Natural killer cell (primary cell): Measurements from ENCODE around the gene FOXJ3. TPM values are rescaled to one million over a fixed set of nuclear protein-coding genes. Genes with fewer than 3 reads are reported as not detected.

ENCODE experiments used
- ATAC-seq, 3 donors: fragments of 150-1000 bp in 2 of 3; fragments of 200-7000 bp in 1 of 3; cut with Tn5 transposase; 1 replicate in 1 of 3; 2 replicates in 2 of 3; pipeline ENCODE4 v1.10.0; 2021; ENCODE audit warnings: mild to moderate bottlenecking in 2 of 3, moderate library complexity in 2 of 3
- DNase-seq, 2 donors: peaks; one replicate each; pipeline versions ENCODE4 v3.0.0 to v3.0.0-alpha.2; 2013 to 2021; ENCODE audit warnings: mixed read lengths in 1 of 2
- H3K27ac ChIP-seq: one replicate; pipeline ENCODE4 v1.5.1; 2013; ENCODE audit warnings: mild to moderate bottlenecking, low read length
- H3K27me3 ChIP-seq: one replicate; pipeline ENCODE4 v1.6.1; 2013; ENCODE audit warnings: low read length; ENCODE audit not compliant: control insufficient read depth, insufficient read depth
- H3K36me3 ChIP-seq: one replicate; pipeline ENCODE4 v1.6.1; 2013; ENCODE audit warnings: low read length; ENCODE audit not compliant: control insufficient read depth, insufficient read depth
- H3K4me1 ChIP-seq: one replicate; pipeline ENCODE4 v1.6.1; 2013; ENCODE audit warnings: low read length; ENCODE audit not compliant: control insufficient read depth, insufficient read depth
- H3K4me3 ChIP-seq: one replicate; pipeline ENCODE4 v1.5.1; 2013; ENCODE audit warnings: low read length
- H3K9me3 ChIP-seq: one replicate; pipeline ENCODE4 v1.6.1; 2013; ENCODE audit warnings: low read length; ENCODE audit not compliant: control insufficient read depth, insufficient read depth
- H3K27ac Mint-ChIP-seq, 2 donors: one replicate each; pipeline ENCODE4 v1.8.0; 2022; ENCODE audit warnings: mild to moderate bottlenecking in 2 of 2, mixed read lengths in 2 of 2, moderate library complexity in 1 of 2
- H3K27me3 Mint-ChIP-seq, 2 donors: one replicate each; pipeline ENCODE4 v1.8.0; 2022; ENCODE audit warnings: low read depth in 2 of 2, mixed read lengths in 2 of 2
- H3K36me3 Mint-ChIP-seq: one replicate; pipeline ENCODE4 v1.8.0; 2022; ENCODE audit warnings: mixed read lengths
- H3K4me1 Mint-ChIP-seq, 2 donors: one replicate each; pipeline ENCODE4 v1.8.0; 2022; ENCODE audit warnings: mixed read lengths in 2 of 2
- H3K4me3 Mint-ChIP-seq: one replicate; pipeline ENCODE4 v1.8.0; 2022; ENCODE audit warnings: mild to moderate bottlenecking, moderate library complexity, mixed read lengths
- H3K9me3 Mint-ChIP-seq, 2 donors: one replicate each; pipeline ENCODE4 v1.8.0; 2022; ENCODE audit warnings: mixed read lengths in 2 of 2
- WGBS: methylation state at CpG from one replicate; pipeline ENCODE4 v1.1.7; 2013; ENCODE audit warnings: missing lambda C conversion rate; ENCODE audit not compliant: insufficient coverage; 5-methylcytosine and 5-hydroxymethylcytosine counted together
- intact Hi-C: fragments of 100-400 bp; cut with micrococcal nuclease; formaldehyde crosslinking; loops from one replicate; pipeline ENCODE4 v1.14.2; 2022
- total RNA-seq, 4 donors: library from RNA; stranded (reverse); fragments of 120-200 nt in 1 of 4; gene quantifications; one replicate each; pipeline versions ENCODE4 v1.2.3 to v1.2.4, GENCODE V29; 2013 to 2022
- TF ChIP-seq, protein P1 (sequence below): fragments of 200-600 bp; IDR thresholded peaks from one replicate; pipeline ENCODE4 v1.8.0; 2022; ENCODE audit warnings: antibody characterized with exemption

Gene FOXJ3
- total RNA-seq, 3 donors from 2014 or later (not counting 1 experiment from before 2014, with no cell fraction given): 81.9 to 93.8 (median 82.5) TPM

DNA sequence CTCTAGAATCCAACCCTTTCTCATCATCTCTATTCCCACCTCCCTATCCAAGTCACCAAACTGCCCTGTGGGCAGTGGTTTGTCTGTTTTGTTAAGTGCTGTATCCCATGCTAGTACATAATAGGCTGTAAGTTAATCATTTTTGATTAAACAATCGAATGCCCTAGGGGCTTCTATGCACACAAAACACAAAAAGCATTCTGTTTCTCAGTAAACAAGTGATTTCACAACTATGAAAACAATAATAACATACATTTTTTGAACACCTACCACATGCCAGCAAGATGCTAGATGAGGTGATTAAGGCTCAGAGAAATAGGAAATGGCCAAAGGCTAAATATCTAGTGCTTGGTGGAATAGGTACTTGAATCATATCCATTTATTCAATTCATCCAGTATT is 186.9 kb downstream of the FOXJ3 start:
- no peaks in the 10 kb centered on the region for H3K9me3 Mint-ChIP-seq
- H3K4me1 ChIP-seq: peaks cover 9% of the 10 kb centered on the region
- DNase-seq (no peak), ATAC-seq (no peak)
- no peaks in the 10 kb centered on the region for H3K36me3 Mint-ChIP-seq
- no CpG with 5 or more reads among the region's 1 CpG for WGBS
- intact Hi-C loops: no loop called here
- no peak overlapping the region for H3K27ac ChIP-seq
- peaks cover 8 to 17% of the 10 kb centered on the region in 2 donors for H3K27me3 Mint-ChIP-seq
- TF ChIP-seq, protein P1, sequence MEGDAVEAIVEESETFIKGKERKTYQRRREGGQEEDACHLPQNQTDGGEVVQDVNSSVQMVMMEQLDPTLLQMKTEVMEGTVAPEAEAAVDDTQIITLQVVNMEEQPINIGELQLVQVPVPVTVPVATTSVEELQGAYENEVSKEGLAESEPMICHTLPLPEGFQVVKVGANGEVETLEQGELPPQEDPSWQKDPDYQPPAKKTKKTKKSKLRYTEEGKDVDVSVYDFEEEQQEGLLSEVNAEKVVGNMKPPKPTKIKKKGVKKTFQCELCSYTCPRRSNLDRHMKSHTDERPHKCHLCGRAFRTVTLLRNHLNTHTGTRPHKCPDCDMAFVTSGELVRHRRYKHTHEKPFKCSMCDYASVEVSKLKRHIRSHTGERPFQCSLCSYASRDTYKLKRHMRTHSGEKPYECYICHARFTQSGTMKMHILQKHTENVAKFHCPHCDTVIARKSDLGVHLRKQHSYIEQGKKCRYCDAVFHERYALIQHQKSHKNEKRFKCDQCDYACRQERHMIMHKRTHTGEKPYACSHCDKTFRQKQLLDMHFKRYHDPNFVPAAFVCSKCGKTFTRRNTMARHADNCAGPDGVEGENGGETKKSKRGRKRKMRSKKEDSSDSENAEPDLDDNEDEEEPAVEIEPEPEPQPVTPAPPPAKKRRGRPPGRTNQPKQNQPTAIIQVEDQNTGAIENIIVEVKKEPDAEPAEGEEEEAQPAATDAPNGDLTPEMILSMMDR: no peak
- no peak overlapping the region for H3K4me3 Mint-ChIP-seq
- no peaks in the 10 kb centered on the region for H3K36me3 ChIP-seq
- no peaks in the 10 kb centered on the region for H3K9me3 ChIP-seq
- H3K4me3 ChIP-seq: no peak overlapping the region
- peaks cover 0 to 2% of the 10 kb centered on the region in 2 donors for H3K4me1 Mint-ChIP-seq
- no peak overlapping the region for H3K27ac Mint-ChIP-seq
- H3K27me3 ChIP-seq: no peaks in the 10 kb centered on the region

DNA sequence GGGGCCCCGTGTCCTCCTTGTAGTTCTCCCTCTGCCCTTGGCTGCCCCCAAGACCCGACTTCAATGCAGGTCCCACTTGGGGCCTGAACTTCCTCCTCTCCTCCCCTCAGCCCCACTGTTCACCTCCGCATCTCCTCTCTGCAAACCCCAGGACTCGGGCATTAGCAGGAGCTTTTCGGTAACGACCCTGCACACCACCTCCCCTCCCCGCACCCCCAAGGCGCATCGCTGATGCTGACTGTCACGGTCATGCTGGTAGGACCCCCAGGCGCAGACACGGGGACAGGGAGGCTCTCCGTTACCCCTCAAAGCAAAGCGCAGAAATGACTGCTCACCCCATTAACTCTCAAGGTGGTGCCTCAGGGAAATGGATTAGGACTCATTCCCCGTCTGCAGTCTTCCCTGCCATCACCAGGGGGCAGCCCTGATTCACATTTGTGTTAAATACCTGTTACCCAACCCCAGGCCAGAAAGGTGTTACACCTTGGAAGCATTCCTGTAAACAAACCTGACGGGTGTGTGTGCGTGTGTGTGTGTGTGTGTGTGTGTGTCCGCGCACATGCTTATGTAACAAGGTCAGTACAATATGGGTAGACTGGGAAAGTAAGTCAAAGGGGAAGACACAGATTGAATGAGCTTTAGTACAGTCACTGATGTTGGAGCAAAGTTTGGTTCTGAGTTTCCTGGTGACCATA is 188.3 kb downstream of the FOXJ3 start:
- DNase-seq (peak; percentile 39 to 75), ATAC-seq (peak in 2 of 3 donors; percentile 73 to 75)
- H3K36me3 Mint-ChIP-seq: no peaks in the 10 kb centered on the region
- Histone ChIP-seq H3K4me3 (no peak overlapping the region), H3K27me3 (no peaks in the 10 kb centered on the region), H3K9me3 (no peaks in the 10 kb centered on the region), H3K27ac (no peak overlapping the region), H3K4me1 (peaks cover 9% of the 10 kb centered on the region), H3K36me3 (no peaks in the 10 kb centered on the region)
- WGBS: 32% methylated on average over 19 of the region's 19 CpGs
- H3K4me3 Mint-ChIP-seq: no peak overlapping the region
- intact Hi-C loops: no loop called here
- no peak overlapping the region for H3K27ac Mint-ChIP-seq
- no peaks in the 10 kb centered on the region for H3K9me3 Mint-ChIP-seq
- TF ChIP-seq, protein P1: peak; percentile 69
- peaks cover 0 to 5% of the 10 kb centered on the region in 2 donors for H3K4me1 Mint-ChIP-seq
- peaks cover 12 to 22% of the 10 kb centered on the region in 2 donors for H3K27me3 Mint-ChIP-seq

DNA sequence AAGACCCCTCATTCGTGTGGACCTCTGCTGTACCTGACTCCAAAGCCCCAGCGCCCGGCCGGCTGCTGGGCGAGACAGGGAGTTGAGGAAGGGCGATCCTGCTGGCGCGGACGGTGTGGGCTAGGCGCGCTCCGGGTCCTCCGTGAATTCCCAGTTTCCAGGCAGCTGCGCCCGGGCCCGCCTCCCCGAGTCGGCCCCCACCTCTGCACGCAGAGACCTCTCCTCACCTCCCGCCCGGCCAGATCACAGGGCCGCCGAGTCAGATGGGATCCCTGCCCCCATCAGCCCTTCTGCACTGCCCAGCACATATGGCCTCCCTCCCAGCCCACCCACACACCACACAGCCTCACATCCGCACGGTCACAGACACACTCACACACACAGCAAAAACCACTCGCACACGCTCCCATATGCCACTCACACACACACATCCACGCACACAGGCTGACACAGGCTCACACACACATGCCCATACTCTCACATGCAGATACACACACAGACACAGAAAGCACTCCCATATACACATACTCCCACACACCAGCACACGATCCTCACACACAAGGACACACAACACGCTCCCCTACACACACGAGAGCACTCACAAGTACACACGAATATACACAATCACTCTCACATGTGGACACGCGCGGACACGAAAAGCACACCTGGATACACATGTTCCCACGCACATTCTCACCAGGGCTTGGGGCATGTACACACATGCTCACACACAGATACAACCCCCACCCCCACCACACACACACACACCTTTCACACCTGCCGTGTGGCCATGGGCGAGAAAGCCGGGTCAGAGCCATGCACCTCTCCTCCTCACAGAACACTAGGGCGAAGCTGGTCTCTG is 189.0 kb downstream of the FOXJ3 start:
- no peaks in the 10 kb centered on the region for H3K9me3 ChIP-seq
- H3K36me3 ChIP-seq: no peaks in the 10 kb centered on the region
- Mint-ChIP-seq H3K27ac (no peak overlapping the region), H3K4me3 (no peak overlapping the region), H3K27me3 (peaks cover 12 to 18% of the 10 kb centered on the region in 2 donors), H3K4me1 (peaks cover 0 to 5% of the 10 kb centered on the region in 2 donors), H3K36me3 (no peaks in the 10 kb centered on the region), H3K9me3 (no peaks in the 10 kb centered on the region)
- ATAC-seq: peak in 1 of 3 donors; percentile 22
- DNase-seq: no peak
- peaks cover 9% of the 10 kb centered on the region for H3K4me1 ChIP-seq
- no peak overlapping the region for H3K4me3 ChIP-seq
- TF ChIP-seq, protein P1: no peak
- no peak overlapping the region for H3K27ac ChIP-seq
- intact Hi-C loops: no loop called here
- 58% methylated on average over 41 of the region's 41 CpGs for WGBS
- no peaks in the 10 kb centered on the region for H3K27me3 ChIP-seq
